Tibial artery (tissue), 4 donors: ENCODE results near the gene ARHGEF19.

ENCODE experiments used
- DNase-seq, 2 donors: peaks; one replicate each; pipeline ENCODE4 v3.0.0-alpha.2; 2019
- H3K27ac ChIP-seq, 2 donors: fragments of 200-600 bp; sonication (generic) in 1 of 2; 1 replicate in 1 of 2; 2 replicates in 1 of 2; pipeline ENCODE4 v1.5.1; 2018 to 2019; ENCODE audit warnings: mild to moderate bottlenecking in 1 of 2
- H3K27me3 ChIP-seq, 2 donors: fragments of 200-600 bp; sonication (generic) in 1 of 2; one replicate each; pipeline versions ENCODE4 v1.5.1 to v1.6.0; 2016 to 2019
- H3K36me3 ChIP-seq, 3 donors: fragments of 200-600 bp; sonication (generic) in 2 of 3; one replicate each; pipeline ENCODE4 v1.5.1; 2016 to 2019; ENCODE audit warnings: mild to moderate bottlenecking in 2 of 3
- H3K4me1 ChIP-seq, 4 donors: fragments of 200-600 bp; sonication (generic) in 2 of 4; 1 replicate in 3 of 4; 2 replicates in 1 of 4; pipeline ENCODE4 v1.5.1; 2016 to 2019
- H3K4me3 ChIP-seq, 2 donors: fragments of 200-600 bp; sonication (generic) in 1 of 2; 1 replicate in 1 of 2; 2 replicates in 1 of 2; pipeline ENCODE4 v1.5.1; 2018 to 2019; ENCODE audit warnings: mild to moderate bottlenecking in 2 of 2
- H3K9me3 ChIP-seq, 3 donors: fragments of 200-600 bp; sonication (generic) in 1 of 3; one replicate each; pipeline ENCODE4 v1.5.1; 2016 to 2019
- CTCF ChIP-seq, 2 experiments: fragments of 200-600 bp in 1 of 2; fragments of 450-650 bp in 1 of 2; IDR thresholded peaks; one replicate each; pipeline ENCODE4 v1.5.1; 2017 to 2019; ENCODE audit warnings: antibody characterized with exemption in 2 of 2, mild to moderate bottlenecking in 1 of 2, moderate library complexity in 1 of 2
- intact Hi-C: fragments of 100-400 bp; cut with DNase I; formaldehyde crosslinking; loops from one replicate; pipeline ENCODE4 v1.15.0; 2023; ENCODE audit warnings: low total_unique reads

The ARHGEF19 gene

DNA sequence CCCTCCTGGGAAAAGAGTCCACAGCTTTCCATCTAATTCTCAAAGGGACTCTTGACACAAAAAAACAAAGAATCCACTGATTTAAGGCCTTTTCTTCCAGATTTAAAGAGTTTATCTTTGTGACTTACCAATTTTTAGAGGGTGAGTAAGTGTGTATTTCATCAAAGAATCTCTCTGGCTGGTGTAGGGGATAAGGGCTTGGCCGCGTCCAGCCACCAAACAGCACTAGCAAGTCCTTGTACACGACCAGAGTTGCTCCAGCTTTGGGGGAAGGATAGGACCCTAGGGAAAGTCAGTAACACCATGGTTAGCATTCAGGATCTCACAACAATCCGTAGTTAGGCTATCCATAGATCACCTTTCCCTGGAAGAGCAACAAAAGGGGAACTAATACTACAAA lies 44.0 kb upstream of the ARHGEF19 start:
- peak overlapping the region in 1 of 2 donors; percentile 5 for H3K27ac ChIP-seq
- H3K36me3 ChIP-seq, result peaks cover 36 to 50% (median 46%) of the 10 kb centered on the region in 3 donors
- H3K27me3 ChIP-seq, result no peaks in the 10 kb centered on the region
- H3K4me1 ChIP-seq, result peaks cover 0 to 82% (median 18%) of the 10 kb centered on the region in 4 donors
- intact Hi-C loops, result no loop called here
- no peak for DNase-seq
- H3K9me3 ChIP-seq, result no peaks in the 10 kb centered on the region
- H3K4me3 ChIP-seq, result no peak overlapping the region
- TF ChIP-seq CTCF (IDR thresholded peaks at IDR 0.05), result no peak

GRCh38 chr1:16254263-16254928 lies 41.9 kb upstream of the ARHGEF19 start:
- peak overlapping the region; percentile 26 to 83 for H3K27ac ChIP-seq
- no peak overlapping the region for H3K4me3 ChIP-seq
- DNase-seq, result peak; percentile 14 to 29
- intact Hi-C loops, result no loop called here
- H3K9me3 ChIP-seq, result no peaks in the 10 kb centered on the region
- peaks cover 0 to 84% (median 34%) of the 10 kb centered on the region in 4 donors for H3K4me1 ChIP-seq
- TF ChIP-seq CTCF (IDR thresholded peaks at IDR 0.05), result no peak
- peaks cover 42 to 58% (median 53%) of the 10 kb centered on the region in 3 donors for H3K36me3 ChIP-seq
- no peaks in the 10 kb centered on the region for H3K27me3 ChIP-seq

DNA sequence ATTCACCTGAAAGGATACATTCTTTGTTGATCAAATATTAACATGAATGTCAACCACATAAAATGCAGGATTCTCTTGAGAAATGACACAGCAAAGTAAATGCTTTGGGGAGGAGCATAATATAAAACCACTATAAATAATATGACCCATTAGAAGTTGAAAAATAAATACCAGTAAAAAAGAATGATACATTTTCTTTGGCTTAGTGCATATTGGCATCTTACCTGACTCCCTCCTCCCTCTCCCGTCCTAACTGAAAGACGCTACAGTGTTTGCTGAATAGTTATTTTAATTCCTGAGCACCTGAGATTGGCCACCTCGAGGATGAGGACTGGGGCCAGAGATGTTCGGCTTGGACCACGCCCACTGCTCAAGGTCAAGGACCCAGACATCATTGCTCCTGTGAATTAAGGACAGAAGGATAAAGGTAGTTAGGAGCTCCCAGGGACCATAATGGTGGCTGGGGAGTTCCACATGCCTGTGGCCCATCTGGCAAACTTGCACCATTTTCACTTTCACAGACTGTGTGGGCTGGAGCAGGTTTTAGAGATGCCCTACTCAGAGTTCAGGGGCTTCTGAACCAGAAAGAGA lies 41.0 kb upstream of the ARHGEF19 start:
- H3K9me3 ChIP-seq, result no peaks in the 10 kb centered on the region
- TF ChIP-seq CTCF (IDR thresholded peaks at IDR 0.05), result no peak
- peaks cover 0 to 84% (median 39%) of the 10 kb centered on the region in 4 donors for H3K4me1 ChIP-seq
- H3K4me3 ChIP-seq, result no peak overlapping the region
- intact Hi-C loops, result no loop called here
- H3K36me3 ChIP-seq, result peaks cover 42 to 58% (median 53%) of the 10 kb centered on the region in 3 donors
- H3K27me3 ChIP-seq, result no peaks in the 10 kb centered on the region
- H3K27ac ChIP-seq, result peak overlapping the region; percentile 77 to 83
- DNase-seq, result peak; percentile 11 to 38

DNA sequence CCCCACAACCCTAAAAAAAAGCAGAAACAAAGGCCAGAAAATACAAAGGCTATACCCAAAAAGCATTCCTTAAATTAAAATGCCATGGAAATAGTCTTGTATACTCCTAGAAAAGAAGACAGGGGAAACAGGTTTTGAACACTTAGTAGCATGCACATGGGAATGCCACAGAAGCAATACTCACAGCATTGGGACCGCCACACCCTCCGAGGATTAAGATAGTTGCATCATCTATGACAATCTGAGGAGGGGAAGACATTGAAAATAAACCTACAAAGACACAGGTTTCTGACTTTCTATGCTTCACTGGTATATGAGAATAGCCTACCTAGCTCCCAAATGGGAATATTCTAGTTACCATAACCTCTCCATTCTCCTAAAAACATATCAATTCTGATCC lies 40.5 kb upstream of the ARHGEF19 start:
- no peak for TF ChIP-seq CTCF (IDR thresholded peaks at IDR 0.05)
- peak; percentile 10 to 38 for DNase-seq
- peak overlapping the region; percentile 77 to 83 for H3K27ac ChIP-seq
- peaks cover 0 to 86% (median 44%) of the 10 kb centered on the region in 4 donors for H3K4me1 ChIP-seq
- H3K9me3 ChIP-seq, result no peaks in the 10 kb centered on the region
- no peak overlapping the region for H3K4me3 ChIP-seq
- intact Hi-C loops, result no loop called here
- H3K36me3 ChIP-seq, result peaks cover 42 to 58% (median 53%) of the 10 kb centered on the region in 3 donors
- no peaks in the 10 kb centered on the region for H3K27me3 ChIP-seq

DNA sequence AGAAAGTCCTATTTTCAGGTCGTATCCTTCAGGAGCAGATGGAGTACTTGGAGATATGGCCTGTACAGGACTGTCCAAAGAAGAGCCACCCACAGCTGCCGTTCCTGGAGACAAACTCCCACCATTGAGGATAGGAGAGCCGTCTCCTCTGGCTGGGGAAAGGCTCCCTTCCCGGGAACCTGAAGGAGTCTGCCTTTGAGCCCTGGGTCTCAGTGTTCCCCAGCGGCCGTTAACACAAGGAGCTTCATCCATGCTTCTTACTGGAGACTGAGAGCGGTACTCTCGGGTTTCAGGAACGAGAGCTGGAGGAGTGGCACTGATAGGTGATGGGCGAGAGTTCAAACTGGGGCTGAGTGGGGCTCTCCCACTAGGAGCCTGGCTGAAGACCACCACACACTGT lies 38.9 kb upstream of the ARHGEF19 start:
- peak in 1 of 2 donors; percentile 61 for DNase-seq
- no peak for TF ChIP-seq CTCF (IDR thresholded peaks at IDR 0.05)
- Histone ChIP-seq H3K4me3 (no peak overlapping the region), H3K4me1 (peaks cover 0 to 93% (median 57%) of the 10 kb centered on the region in 4 donors), H3K27ac (peak overlapping the region; percentile 77 to 83), H3K27me3 (no peaks in the 10 kb centered on the region), H3K36me3 (peaks cover 48 to 65% (median 55%) of the 10 kb centered on the region in 3 donors), H3K9me3 (no peaks in the 10 kb centered on the region)
- intact Hi-C loops, result no loop called here
